ENCODE data around the gene LEMD2. TPM values are rescaled to one million over a fixed set of nuclear protein-coding genes. Genes with fewer than 3 reads are reported as not detected.
A peak's percentile ranks its signal among the peaks of the same experiment; 100 is the strongest.

LEMD2 gene
- polyA plus RNA-seq, 2 of the 4 experiments (the other 2 are of a cell fraction): 43.2 to 48.8 TPM

DNA sequence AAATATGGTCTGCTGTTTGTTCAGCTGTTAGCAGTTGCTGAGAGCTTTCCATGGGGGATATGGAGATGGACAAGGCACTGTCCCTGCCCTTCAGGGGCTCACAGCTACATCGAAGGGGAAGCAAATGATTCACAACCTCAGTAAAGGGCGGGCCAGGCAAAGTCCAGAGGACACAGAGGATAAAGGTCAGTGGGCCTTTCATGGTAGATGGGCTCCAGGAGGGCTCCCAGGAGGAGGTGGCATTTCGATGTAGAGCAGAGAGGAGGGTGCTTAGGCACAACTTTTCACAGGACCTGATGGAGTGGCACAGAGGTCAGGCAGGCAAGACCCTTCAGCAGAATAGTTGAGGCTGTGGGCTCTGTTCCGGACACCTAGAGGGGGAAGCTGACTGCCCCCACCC lies 30.1 kb upstream of the LEMD2 start:
- POLR2A ChIA-PET: no interaction called here
- Histone ChIP-seq H3K27ac (no peak overlapping the region), H3K4me1 (no peaks in the 10 kb centered on the region), H3K4me3 (no peak overlapping the region), H3K4me2 (no peak overlapping the region), H3K9me3 (no peaks in the 10 kb centered on the region)
- no peak for DNase-seq (ENCODE audit: low read depth in 1 of 2, low spot score in 1 of 2)
- CTCF ChIA-PET: interaction anchor here (1.4 to 2.1 kb wide), 4 partner anchors 15 to 236 kb away, joined by 4 to 6 read pairs (median 4); no protein-coding TSS in a partner anchor
- no peak for ATAC-seq
- TF ChIP-seq USF2 (IDR thresholded peaks at IDR 0.05) (no peak), MYC (IDR thresholded peaks at IDR 0.05; ENCODE audit: borderline replicate concordance, low read length) (no peak), ZFP36 (IDR thresholded peaks at IDR 0.05; ENCODE audit: borderline replicate concordance, partially characterized antibody) (peak; percentile 50), GATA3 (IDR thresholded peaks at IDR 0.05; ENCODE audit: borderline replicate concordance) (no peak), TP53 (CRISPR knock-in tag; IDR thresholded peaks at IDR 0.05) (no peak)
- TF ChIP-seq, protein P1, sequence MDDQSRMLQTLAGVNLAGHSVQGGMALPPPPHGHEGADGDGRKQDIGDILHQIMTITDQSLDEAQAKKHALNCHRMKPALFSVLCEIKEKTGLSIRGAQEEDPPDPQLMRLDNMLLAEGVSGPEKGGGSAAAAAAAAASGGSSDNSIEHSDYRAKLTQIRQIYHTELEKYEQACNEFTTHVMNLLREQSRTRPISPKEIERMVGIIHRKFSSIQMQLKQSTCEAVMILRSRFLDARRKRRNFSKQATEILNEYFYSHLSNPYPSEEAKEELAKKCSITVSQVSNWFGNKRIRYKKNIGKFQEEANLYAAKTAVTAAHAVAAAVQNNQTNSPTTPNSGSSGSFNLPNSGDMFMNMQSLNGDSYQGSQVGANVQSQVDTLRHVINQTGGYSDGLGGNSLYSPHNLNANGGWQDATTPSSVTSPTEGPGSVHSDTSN (IDR thresholded peaks at IDR 0.05): no peak
- no peak for FAIRE-seq
- WGBS (ENCODE audit: missing lambda C conversion rate): 46% methylated on average over 3 of the region's 4 CpGs

DNA sequence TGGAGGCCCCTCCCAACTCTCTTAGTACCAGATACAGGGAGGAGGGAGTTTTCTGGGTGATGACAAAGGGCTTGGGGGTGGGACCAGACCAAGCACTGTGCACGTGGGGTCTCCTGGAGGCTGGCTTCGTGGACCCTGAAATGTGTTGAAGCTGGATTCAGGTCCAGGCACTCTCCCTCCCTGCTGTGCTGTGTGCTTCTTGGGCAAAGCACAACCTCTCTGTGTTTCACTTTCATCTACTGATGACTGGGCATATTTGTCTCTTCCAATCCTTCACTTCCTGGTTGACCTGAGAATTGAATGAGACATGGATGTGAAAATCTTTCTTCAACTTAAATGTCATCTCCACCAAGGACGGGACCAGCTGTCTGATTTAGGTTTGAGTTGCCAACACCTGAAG lies 29.4 kb upstream of the LEMD2 start:
- H3K4me1 ChIP-seq: no peaks in the 10 kb centered on the region
- POLR2A ChIA-PET: no interaction called here
- FAIRE-seq (no peak), DNase-seq (ENCODE audit: low read depth in 1 of 2, low spot score in 1 of 2) (no peak), ATAC-seq (no peak)
- 39% methylated on average over 3 of the region's 3 CpGs for WGBS (ENCODE audit: missing lambda C conversion rate)
- H3K27ac ChIP-seq: no peak overlapping the region
- TF ChIP-seq NR3C1 (IDR thresholded peaks at IDR 0.05) (no peak), MAFK (IDR thresholded peaks at IDR 0.05; ENCODE audit: partially characterized antibody) (peak; percentile 50)
- H3K4me2 ChIP-seq: no peak overlapping the region
- H3K9me3 ChIP-seq: no peaks in the 10 kb centered on the region
- CTCF ChIA-PET: interaction anchor here (1.4 to 2.1 kb wide), 2 partner anchors 210 to 237 kb away, joined by 4 to 6 read pairs; no protein-coding TSS in a partner anchor
- no peak overlapping the region for H3K4me3 ChIP-seq

- ChIA-PET CTCF (interaction anchor here (1.3 kb wide), 1 partner anchor 210 kb away, joined by 3 read pairs; no protein-coding TSS in a partner anchor), POLR2A (no interaction called here)
- no peaks in the 10 kb centered on the region for H3K9me3 ChIP-seq
- H3K4me2 ChIP-seq: no peak overlapping the region
- ATAC-seq (no peak), FAIRE-seq (no peak), DNase-seq (ENCODE audit: low read depth in 1 of 2, low spot score in 1 of 2) (no peak)
- 81% methylated on average over 4 of the region's 5 CpGs for whole genome bisulfite sequencing (ENCODE audit: missing lambda C conversion rate)
- no peak overlapping the region for H3K4me3 ChIP-seq
- no peak for TF ChIP-seq EHMT2 (IDR thresholded peaks at IDR 0.05; ENCODE audit: low read depth)
- no peak for TF ChIP-seq ZNF302 (CRISPR knock-in tag; IDR thresholded peaks at IDR 0.05)
- TF ChIP-seq, protein P1 (IDR thresholded peaks at IDR 0.05): no peak
- no peak for TF ChIP-seq KDM1A (IDR thresholded peaks at IDR 0.05; ENCODE audit: low read depth)
- no peak for TF ChIP-seq ZSCAN20 (CRISPR knock-in tag; IDR thresholded peaks at IDR 0.05)
- no peak for TF ChIP-seq ZFP36 (IDR thresholded peaks at IDR 0.05; ENCODE audit: borderline replicate concordance, partially characterized antibody)
- no peak for TF ChIP-seq RCOR1 (IDR thresholded peaks at IDR 0.05; ENCODE audit: low read depth, low read length)
- H3K27ac ChIP-seq: no peak overlapping the region
- no peaks in the 10 kb centered on the region for H3K4me1 ChIP-seq
Measured at GRCh38 chr6:33817489-33817888, 28.6 kb upstream of the LEMD2 start.

GRCh38 chr6:33816911-33817310 lies 28.0 kb upstream of the LEMD2 start:
- Histone ChIP-seq H3K4me1 (no peaks in the 10 kb centered on the region), H3K27ac (no peak overlapping the region), H3K9me3 (no peaks in the 10 kb centered on the region), H3K4me2 (no peak overlapping the region), H3K4me3 (no peak overlapping the region)
- ATAC-seq: no peak
- DNase-seq (ENCODE audit: low read depth in 1 of 2, low spot score in 1 of 2): no peak
- POLR2A ChIA-PET: no interaction called here
- CTCF ChIA-PET: interaction anchor here (1.3 kb wide), 1 partner anchor 210 kb away, joined by 3 read pairs; no protein-coding TSS in a partner anchor
- FAIRE-seq: no peak
- 70% methylated on average over 8 of the region's 8 CpGs for WGBS (ENCODE audit: missing lambda C conversion rate)
- TF ChIP-seq CHD4 (IDR thresholded peaks at IDR 0.05; ENCODE audit: borderline replicate concordance): no peak
- TF ChIP-seq MYC (IDR thresholded peaks at IDR 0.05; ENCODE audit: borderline replicate concordance, low read length): no peak
- TF ChIP-seq, protein P2, sequence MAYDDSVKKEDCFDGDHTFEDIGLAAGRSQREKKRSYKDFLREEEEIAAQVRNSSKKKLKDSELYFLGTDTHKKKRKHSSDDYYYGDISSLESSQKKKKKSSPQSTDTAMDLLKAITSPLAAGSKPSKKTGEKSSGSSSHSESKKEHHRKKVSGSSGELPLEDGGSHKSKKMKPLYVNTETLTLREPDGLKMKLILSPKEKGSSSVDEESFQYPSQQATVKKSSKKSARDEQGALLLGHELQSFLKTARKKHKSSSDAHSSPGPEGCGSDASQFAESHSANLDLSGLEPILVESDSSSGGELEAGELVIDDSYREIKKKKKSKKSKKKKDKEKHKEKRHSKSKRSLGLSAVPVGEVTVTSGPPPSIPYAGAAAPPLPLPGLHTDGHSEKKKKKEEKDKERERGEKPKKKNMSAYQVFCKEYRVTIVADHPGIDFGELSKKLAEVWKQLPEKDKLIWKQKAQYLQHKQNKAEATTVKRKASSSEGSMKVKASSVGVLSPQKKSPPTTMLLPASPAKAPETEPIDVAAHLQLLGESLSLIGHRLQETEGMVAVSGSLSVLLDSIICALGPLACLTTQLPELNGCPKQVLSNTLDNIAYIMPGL (CRISPR knock-in tag; IDR thresholded peaks at IDR 0.05; ENCODE audit: borderline replicate concordance): no peak
- TF ChIP-seq KDM5A (IDR thresholded peaks at IDR 0.05): no peak
- TF ChIP-seq SREBF2 (IDR thresholded peaks at IDR 0.05): no peak
- TF ChIP-seq HOXB13 (CRISPR knock-in tag; IDR thresholded peaks at IDR 0.05; ENCODE audit: low read depth): no peak
- TF ChIP-seq, protein P3, sequence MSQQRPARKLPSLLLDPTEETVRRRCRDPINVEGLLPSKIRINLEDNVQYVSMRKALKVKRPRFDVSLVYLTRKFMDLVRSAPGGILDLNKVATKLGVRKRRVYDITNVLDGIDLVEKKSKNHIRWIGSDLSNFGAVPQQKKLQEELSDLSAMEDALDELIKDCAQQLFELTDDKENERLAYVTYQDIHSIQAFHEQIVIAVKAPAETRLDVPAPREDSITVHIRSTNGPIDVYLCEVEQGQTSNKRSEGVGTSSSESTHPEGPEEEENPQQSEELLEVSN (IDR thresholded peaks at IDR 0.05; ENCODE audit: borderline replicate concordance, low read depth): no peak
- no peak for TF ChIP-seq NFE2L2 (conservative IDR thresholded peaks at IDR 0.05; ENCODE audit: low read length)
- TF ChIP-seq CHD2 (IDR thresholded peaks at IDR 0.05; ENCODE audit: low read length, partially characterized antibody): no peak

Data from A549 (cell line).